PFSK-1 (cell line): ENCODE results near the gene RAB21.

Experiments used
- FOXP2 ChIP-seq: optimal IDR thresholded peaks from 2 replicates; pipeline ENCODE3; 2011; ENCODE audit warnings: borderline replicate concordance, control low read depth, inconsistent platforms; ENCODE audit not compliant: insufficient read depth; ENCODE audit errors: extremely low read length, extremely low read depth
- POLR2AphosphoS5 ChIP-seq: IDR thresholded peaks from 2 replicates; pipeline ENCODE4 v1.6.1; 2012; ENCODE audit warnings: low read depth, mild to moderate bottlenecking, control low read depth, low read length, moderate library complexity
- REST ChIP-seq, 2 experiments: IDR thresholded peaks; 2 replicates each; pipeline versions ENCODE4 v1.6.1 to v1.8.0; 2011 to 2012; ENCODE audit warnings: low read depth in 2 of 2, low read length in 2 of 2, control low read depth in 1 of 2, inconsistent platforms in 1 of 2, mild to moderate bottlenecking in 1 of 2, moderate library complexity in 1 of 2; ENCODE audit not compliant: insufficient read depth in 1 of 2
- SIN3A ChIP-seq: IDR thresholded peaks from 2 replicates; pipeline ENCODE4 v1.6.1; 2012; ENCODE audit warnings: mild to moderate bottlenecking, low read length, moderate library complexity, borderline replicate concordance; ENCODE audit not compliant: insufficient read depth
- TAF1 ChIP-seq: IDR thresholded peaks from 2 replicates; pipeline ENCODE4 v1.6.1; 2012; ENCODE audit warnings: low read length, control low read depth, borderline replicate concordance; ENCODE audit not compliant: insufficient read depth

RAB21 gene

GRCh38 chr12:71719647-71720370, 34.9 kb upstream of the RAB21 start:
- no peak for TF ChIP-seq TAF1
- TF ChIP-seq REST (IDR thresholded peaks at IDR 0.05; ENCODE audit: insufficient read depth in 1 of 2, low read depth in 2 of 2, low read length in 2 of 2): no peak
- TF ChIP-seq POLR2AphosphoS5: no peak
- TF ChIP-seq FOXP2: no peak
- TF ChIP-seq SIN3A: no peak

DNA sequence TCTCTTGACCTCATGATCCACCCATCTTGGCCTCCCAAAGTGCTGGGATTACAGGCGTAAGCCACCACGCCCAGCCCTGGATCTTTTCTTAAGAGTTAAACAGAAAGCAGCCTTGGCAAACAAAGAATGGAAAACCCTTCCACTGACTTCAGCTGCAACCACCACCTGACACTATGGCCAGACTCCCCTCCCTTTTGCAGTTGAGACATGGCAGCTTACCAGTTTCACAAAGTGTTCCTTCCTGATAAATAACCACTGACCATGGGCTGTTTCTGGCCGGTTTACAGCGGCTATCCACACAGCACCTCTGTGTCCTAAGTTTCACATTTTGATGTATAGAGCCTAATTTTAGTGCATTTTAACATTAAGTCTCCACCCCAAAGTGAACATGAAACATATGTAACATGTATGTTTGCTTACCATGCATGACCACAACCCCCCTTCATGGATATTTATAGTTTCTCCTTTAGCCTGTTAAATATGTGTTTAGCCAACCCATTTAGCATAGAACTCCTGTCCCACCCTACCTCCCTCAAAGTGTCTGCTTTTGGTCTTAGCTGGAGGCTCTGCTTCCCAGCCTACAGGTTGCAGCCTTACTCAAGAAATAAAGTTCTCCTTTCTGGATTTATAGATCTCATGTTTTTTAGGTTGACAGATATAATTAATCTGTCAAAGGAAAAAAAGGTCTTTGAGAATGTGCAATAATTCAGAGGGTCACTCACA, 32.7 kb upstream of the RAB21 start:
- TF ChIP-seq FOXP2: no peak
- no peak for TF ChIP-seq REST (IDR thresholded peaks at IDR 0.05; ENCODE audit: insufficient read depth in 1 of 2, low read depth in 2 of 2, low read length in 2 of 2)
- no peak for TF ChIP-seq TAF1
- no peak for TF ChIP-seq SIN3A
- TF ChIP-seq POLR2AphosphoS5: no peak

GRCh38 chr12:71725011-71725410, 29.7 kb upstream of the RAB21 start:
- no peak for TF ChIP-seq FOXP2
- no peak for TF ChIP-seq TAF1
- no peak for TF ChIP-seq REST (IDR thresholded peaks at IDR 0.05; ENCODE audit: insufficient read depth in 1 of 2, low read depth in 2 of 2, low read length in 2 of 2)
- no peak for TF ChIP-seq SIN3A
- no peak for TF ChIP-seq POLR2AphosphoS5

DNA sequence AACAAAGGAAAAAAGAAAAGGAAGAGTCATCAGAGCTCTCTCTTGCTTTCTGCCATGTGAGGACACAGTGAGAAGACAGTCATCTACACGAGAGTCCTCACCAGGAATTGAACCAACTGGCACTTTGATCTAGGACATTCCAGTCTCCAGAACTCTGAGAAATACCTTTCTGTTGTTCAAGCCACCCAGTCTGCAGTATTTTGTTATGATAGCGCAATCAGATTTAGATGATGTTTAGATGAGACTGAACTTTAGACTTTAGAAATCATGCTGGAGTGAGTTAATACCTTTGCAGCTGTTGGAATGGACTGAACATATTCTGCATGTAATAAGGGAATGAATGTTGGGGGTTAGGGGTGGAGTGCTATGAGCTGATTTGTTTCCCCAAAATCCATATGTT, 28.1 kb upstream of the RAB21 start:
- TF ChIP-seq POLR2AphosphoS5 (no peak), FOXP2 (no peak), TAF1 (no peak), SIN3A (no peak), REST (IDR thresholded peaks at IDR 0.05; ENCODE audit: insufficient read depth in 1 of 2, low read depth in 2 of 2, low read length in 2 of 2) (no peak)
